Chondrocyte (in vitro differentiated cells): ENCODE data around the gene ETV2. TPM values are rescaled to one million over a fixed set of nuclear protein-coding genes. Genes with fewer than 3 reads are reported as not detected.

Source experiments
- DNase-seq: peaks from one replicate; pipeline ENCODE4 v3.0.0; 2021; ENCODE audit warnings: mixed read lengths, low spot score
- H3K27ac Mint-ChIP-seq: one replicate; pipeline ENCODE4 v1.8.0; 2021; ENCODE audit warnings: mild to moderate bottlenecking, moderate library complexity, mixed read lengths; ENCODE audit not compliant: unreplicated experiment
- H3K27me3 Mint-ChIP-seq: 2 replicates; pipeline ENCODE4 v1.8.0; 2021; ENCODE audit warnings: low read depth, mixed read lengths
- H3K36me3 Mint-ChIP-seq: 2 replicates; pipeline ENCODE4 v1.8.0; 2021; ENCODE audit warnings: low read depth, mixed read lengths
- H3K4me1 Mint-ChIP-seq: 2 replicates; pipeline ENCODE4 v1.8.0; 2021; ENCODE audit warnings: low read depth, mild to moderate bottlenecking, mixed read lengths
- H3K4me3 Mint-ChIP-seq: one replicate; pipeline ENCODE4 v1.8.0; 2021; ENCODE audit warnings: mild to moderate bottlenecking, moderate library complexity, mixed read lengths; ENCODE audit not compliant: unreplicated experiment
- H3K9me3 Mint-ChIP-seq: 2 replicates; pipeline ENCODE4 v1.8.0; 2021; ENCODE audit warnings: low read depth, mixed read lengths
- total RNA-seq: library from RNA; stranded (reverse); gene quantifications from 3 replicates; pipeline ENCODE4 v1.2.1, GENCODE V29; 2021
- TF ChIP-seq, protein P1 (sequence below): fragments of 200-600 bp; sonication (generic); IDR thresholded peaks from 2 replicates; pipeline ENCODE4 v1.5.0; 2021; ENCODE audit warnings: antibody characterized with exemption, mild to moderate bottlenecking, moderate library complexity

ETV2 gene
- total RNA-seq, 1 donor from 2014 or later: 1.5 TPM

GRCh38 chr19:35628264-35628564 lies 13.3 kb upstream of the ETV2 start:
- peak overlapping the region; percentile 98 for H3K27ac Mint-ChIP-seq
- H3K4me3 Mint-ChIP-seq: peak overlapping the region; percentile 77
- TF ChIP-seq, protein P1, sequence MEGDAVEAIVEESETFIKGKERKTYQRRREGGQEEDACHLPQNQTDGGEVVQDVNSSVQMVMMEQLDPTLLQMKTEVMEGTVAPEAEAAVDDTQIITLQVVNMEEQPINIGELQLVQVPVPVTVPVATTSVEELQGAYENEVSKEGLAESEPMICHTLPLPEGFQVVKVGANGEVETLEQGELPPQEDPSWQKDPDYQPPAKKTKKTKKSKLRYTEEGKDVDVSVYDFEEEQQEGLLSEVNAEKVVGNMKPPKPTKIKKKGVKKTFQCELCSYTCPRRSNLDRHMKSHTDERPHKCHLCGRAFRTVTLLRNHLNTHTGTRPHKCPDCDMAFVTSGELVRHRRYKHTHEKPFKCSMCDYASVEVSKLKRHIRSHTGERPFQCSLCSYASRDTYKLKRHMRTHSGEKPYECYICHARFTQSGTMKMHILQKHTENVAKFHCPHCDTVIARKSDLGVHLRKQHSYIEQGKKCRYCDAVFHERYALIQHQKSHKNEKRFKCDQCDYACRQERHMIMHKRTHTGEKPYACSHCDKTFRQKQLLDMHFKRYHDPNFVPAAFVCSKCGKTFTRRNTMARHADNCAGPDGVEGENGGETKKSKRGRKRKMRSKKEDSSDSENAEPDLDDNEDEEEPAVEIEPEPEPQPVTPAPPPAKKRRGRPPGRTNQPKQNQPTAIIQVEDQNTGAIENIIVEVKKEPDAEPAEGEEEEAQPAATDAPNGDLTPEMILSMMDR: no peak
- peaks cover 18% of the 10 kb centered on the region for H3K36me3 Mint-ChIP-seq
- H3K4me1 Mint-ChIP-seq: peaks cover 20% of the 10 kb centered on the region
- DNase-seq: no peak
- H3K9me3 Mint-ChIP-seq: no peaks in the 10 kb centered on the region
- H3K27me3 Mint-ChIP-seq: no peaks in the 10 kb centered on the region

DNA sequence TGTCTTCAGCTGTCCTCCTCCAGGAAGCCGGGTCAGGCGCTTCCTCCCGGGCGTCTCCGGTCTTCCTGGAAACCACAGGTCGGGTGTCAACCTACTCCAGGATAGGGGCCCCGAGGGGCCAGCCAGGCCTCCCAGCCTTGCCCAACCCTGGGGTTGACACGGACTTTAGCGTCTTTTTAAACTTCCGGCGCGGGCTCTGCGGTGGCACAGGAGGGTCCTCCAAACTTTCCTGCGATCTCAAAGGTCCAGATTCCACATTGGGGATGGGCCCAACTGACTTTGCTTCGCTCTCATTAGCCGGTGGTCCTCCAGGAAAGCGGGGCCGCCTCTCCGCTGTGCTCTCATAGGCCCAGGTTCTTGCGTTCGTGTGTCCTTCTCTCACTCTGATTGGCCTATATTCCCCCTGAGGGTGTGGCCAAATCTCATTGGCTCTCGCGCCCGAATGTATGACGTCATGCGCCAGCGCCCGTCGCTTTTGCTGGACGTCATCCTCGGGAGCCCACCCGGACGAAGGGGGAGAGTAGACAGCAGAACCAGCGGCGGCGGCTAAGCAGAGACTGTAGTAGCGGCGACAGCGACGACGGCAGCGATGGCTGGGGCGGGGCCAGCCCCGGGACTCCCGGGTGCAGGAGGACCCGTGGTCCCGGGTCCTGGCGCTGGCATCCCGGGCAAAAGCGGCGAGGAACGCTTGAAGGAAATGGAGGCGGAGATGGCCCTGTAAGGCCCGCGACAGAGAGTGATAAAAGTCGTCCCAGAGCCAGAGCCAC lies 12.8 kb upstream of the ETV2 start, which contains the start of gene RBM42:
Gene RBM42, plus strand, starts transcription at position 472 of the 767 bp plus-strand sequence. Its CDS starts 118 bp downstream, at position 590.
- Mint-ChIP-seq H3K4me1 (peaks cover 20% of the 10 kb centered on the region), H3K27ac (peak within 1 kb of the TSS; percentile 98), H3K27me3 (no peaks in the 10 kb centered on the region), H3K4me3 (peak within 1 kb of the TSS; percentile 77), H3K36me3 (peaks cover 21% of the 10 kb centered on the region), H3K9me3 (no peaks in the 10 kb centered on the region)
- no peak for DNase-seq
- TF ChIP-seq, protein P1: no peak

DNA sequence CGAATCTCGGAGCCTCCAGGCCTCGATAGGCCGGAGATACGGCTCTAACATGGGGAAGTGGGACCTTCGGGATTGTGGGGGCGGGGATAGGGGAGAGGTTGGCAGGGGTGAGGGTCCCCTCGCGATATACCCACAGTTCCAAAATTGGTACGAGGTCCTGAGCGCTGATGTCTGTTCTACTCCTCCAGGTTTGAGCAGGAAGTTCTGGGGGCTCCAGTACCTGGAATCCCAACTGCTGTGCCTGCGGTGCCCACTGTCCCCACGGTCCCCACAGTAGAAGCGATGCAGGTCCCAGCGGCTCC lies 12.3 kb upstream of the ETV2 start:
- Mint-ChIP-seq H3K4me3 (peak overlapping the region; percentile 77), H3K36me3 (peaks cover 24% of the 10 kb centered on the region), H3K4me1 (peaks cover 20% of the 10 kb centered on the region), H3K9me3 (no peaks in the 10 kb centered on the region), H3K27me3 (no peaks in the 10 kb centered on the region), H3K27ac (peak overlapping the region; percentile 98)
- DNase-seq: no peak
- TF ChIP-seq, protein P1: no peak

DNA sequence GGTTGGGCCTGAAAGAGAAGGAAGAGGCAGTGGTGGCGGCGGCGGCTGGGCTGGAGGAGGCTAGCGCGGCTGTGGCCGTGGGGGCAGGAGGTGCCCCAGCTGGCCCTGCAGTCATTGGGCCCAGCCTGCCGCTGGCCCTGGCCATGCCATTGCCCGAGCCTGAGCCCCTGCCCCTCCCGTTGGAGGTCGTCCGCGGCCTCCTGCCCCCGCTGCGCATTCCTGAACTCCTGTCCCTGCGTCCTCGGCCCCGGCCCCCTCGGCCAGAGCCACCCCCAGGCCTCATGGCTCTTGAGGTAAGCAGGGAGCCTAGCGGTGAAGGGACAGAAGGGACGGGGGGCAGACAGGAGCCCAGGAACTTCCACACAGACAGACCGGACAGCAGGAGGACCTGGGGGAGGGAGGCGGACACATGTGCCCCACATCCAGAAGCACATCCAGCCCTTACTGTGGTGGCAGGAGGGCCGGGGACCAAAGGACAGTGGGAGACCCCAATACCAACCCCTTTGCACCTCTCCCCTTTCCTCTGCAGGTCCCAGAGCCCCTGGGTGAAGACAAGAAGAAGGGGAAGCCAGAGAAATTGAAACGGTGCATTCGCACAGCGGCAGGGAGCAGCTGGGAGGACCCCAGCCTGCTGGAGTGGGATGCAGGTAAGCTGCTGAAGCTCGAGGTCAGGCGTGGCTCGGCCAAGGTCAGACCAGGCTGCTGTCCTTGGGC lies 7.7 kb upstream of the ETV2 start:
- H3K27ac Mint-ChIP-seq: no peak overlapping the region
- DNase-seq: no peak
- H3K9me3 Mint-ChIP-seq: no peaks in the 10 kb centered on the region
- no peaks in the 10 kb centered on the region for H3K27me3 Mint-ChIP-seq
- peaks cover 37% of the 10 kb centered on the region for H3K36me3 Mint-ChIP-seq
- peaks cover 10% of the 10 kb centered on the region for H3K4me1 Mint-ChIP-seq
- no peak overlapping the region for H3K4me3 Mint-ChIP-seq
- TF ChIP-seq, protein P1: no peak

GRCh38 chr19:35636651-35637050 lies 4.9 kb upstream of the ETV2 start:
- no peak for DNase-seq
- Mint-ChIP-seq H3K27ac (no peak overlapping the region), H3K4me1 (no peaks in the 10 kb centered on the region), H3K36me3 (peaks cover 32% of the 10 kb centered on the region), H3K4me3 (no peak overlapping the region), H3K27me3 (no peaks in the 10 kb centered on the region), H3K9me3 (no peaks in the 10 kb centered on the region)
- TF ChIP-seq, protein P1: no peak
